GM21360 (cell line): ENCODE measurements around the gene MEAK7.

Source experiments
- ATAC-seq: cut with Tn5 transposase; IDR thresholded peaks from one replicate; pipeline ENCODE4 v1.9.1; 2021; ENCODE audit warnings: mild to moderate bottlenecking, moderate library complexity; ENCODE audit not compliant: unreplicated experiment

The MEAK7 gene, protein sequence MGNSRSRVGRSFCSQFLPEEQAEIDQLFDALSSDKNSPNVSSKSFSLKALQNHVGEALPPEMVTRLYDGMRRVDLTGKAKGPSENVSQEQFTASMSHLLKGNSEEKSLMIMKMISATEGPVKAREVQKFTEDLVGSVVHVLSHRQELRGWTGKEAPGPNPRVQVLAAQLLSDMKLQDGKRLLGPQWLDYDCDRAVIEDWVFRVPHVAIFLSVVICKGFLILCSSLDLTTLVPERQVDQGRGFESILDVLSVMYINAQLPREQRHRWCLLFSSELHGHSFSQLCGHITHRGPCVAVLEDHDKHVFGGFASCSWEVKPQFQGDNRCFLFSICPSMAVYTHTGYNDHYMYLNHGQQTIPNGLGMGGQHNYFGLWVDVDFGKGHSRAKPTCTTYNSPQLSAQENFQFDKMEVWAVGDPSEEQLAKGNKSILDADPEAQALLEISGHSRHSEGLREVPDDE

DNA sequence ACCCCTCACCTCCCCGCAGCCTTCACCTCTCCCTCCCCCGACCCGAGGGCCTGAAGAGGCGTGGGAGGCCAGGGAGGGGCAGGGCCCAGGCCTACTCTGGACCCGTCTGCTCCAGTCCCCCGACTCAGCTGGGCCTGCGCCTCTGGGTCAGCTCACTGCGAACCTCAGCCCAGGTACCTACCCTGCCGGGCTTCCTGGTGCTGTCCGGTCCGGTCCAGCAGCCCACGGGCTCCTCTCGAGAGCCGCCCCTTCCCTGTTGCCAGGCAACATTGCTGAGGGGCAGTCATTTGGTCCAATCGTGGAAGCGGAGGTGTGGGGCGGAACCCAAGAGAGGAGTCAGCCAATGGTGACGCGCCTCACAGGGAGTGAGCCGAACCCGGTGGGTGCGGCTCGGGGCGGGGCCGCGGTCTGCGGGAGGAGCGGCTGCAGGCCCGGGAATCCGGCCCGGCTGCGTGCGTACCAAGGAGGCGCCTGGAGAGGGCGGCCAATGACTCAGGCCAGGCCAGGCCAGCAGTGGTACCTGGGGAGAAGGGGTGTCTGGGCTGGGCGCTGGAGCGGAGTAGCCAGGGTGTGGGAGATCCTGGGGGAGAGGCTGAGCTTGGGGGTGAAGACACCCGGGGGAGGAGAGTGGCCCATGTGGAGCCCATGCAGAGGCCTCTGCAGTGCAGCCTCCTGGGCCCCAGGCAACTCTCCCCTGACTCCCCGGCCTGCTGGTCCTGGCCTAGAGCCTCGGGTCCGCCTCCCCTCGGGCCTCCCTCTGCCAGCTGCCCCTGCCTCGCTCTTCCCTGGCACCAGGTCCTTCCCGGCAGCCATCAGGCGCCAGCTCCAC, at the start of gene MEAK7:
Gene MEAK7, minus strand, starts transcription at position 240 of the 829 bp plus-strand sequence. CDS start 6,573 bp downstream, outside the sequence.
- peak; percentile 93 for ATAC-seq

DNA sequence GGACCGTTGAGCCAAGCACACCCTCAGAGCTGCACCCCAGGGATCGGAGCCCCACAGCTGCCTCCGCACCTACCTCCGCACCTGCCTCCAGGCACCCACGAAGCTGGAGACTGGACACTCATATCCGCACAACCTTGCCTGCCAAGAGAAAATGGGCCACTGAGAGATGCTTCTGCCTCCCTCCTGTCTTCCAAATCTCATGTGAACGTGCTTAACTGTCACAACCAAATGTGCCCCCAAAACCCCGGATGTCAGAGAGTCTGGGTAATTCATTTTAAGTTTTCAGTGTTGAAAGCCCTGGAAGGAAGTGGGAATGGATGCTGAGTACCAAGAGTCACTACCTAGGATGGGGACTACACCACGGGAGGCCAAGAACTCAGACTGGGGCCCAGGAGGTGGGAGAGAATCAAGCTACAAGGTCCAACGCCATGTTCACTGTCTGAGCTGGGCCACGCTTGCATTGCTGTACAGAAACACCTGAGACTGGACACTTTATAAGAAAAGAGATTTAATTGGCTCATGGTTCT, 49.5 kb upstream of the MEAK7 start:
- no peak for ATAC-seq

DNA sequence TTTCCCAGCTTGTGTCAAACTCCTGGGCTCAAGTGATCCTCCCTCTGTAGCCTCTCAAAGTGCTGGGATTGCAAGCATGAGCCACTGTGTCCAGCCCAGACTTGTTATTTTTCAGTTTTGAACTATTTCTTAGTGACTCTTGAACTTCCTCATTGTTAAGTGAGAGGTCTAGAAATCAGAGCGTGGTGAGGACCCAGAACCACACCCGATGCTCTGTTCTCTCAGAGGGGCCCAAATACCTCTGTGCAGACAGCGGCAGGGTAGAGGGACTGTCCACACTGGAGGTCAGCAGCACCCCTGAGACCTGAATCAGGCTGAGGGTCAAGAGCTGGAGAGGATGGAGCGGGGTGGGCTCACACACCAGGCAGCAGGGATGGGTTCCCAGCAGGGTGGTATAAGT, 47.7 kb upstream of the MEAK7 start:
- ATAC-seq = no peak

DNA sequence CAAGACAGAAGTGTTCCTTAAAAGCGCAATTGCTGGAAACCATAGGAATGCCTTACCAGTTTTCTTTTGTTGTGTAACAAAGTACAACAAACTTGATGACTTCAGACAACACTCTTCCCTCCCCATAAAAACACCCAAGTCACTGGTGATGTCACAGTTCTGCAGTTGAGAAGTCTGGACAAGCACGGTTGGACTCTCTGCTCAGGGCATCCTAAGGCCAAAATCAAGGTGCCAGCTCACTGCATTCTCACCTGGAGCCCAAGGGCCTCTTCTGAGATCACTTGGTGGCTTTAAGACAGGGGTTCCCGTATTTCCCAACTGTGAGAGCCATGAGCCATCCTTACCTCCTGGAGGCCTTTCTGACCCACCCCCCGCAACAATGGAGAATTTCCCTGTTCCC, 45.6 kb upstream of the MEAK7 start:
- ATAC-seq = no peak

DNA sequence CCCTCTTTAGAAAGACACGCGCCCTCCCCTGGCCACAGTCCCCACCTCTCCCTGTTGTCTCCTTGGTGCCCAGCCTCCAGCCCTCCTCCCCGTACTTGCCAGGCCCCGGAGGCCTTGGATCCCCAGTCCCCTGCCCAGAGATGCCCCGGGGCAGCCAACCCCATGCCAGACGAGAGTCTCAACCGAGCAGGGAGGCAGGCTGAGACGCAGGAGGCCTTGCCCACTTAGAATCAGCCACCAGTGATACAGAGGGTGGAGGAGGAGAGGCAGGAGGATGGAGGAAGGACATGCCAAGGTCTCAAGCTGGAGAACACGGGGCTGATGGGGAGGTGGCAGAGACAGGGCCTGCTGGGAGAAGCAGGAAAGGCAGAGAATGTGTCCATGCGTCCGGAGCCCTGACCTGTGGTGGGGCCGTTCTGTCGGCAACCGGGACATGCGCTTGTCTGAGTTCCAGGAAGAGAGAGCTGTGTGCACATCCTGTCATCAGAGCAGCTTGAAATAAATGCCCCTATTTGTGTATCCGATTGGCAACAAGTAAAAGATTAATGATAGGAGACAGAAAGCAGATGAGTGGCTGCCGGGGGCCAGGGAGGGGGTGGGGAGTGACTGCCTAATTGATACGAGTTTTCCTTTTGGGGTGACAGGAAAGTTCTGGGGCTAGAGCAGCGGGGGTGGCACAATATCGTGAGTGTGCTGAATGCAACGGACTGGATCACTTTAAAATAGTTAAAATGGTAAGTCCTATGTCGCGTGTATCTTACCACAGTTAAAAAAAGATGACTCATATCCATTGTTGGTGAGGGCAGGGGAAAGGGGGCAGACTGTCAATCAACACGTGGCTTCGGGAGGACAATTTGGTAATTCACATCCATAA, 44.7 kb upstream of the MEAK7 start:
- no peak for ATAC-seq

DNA sequence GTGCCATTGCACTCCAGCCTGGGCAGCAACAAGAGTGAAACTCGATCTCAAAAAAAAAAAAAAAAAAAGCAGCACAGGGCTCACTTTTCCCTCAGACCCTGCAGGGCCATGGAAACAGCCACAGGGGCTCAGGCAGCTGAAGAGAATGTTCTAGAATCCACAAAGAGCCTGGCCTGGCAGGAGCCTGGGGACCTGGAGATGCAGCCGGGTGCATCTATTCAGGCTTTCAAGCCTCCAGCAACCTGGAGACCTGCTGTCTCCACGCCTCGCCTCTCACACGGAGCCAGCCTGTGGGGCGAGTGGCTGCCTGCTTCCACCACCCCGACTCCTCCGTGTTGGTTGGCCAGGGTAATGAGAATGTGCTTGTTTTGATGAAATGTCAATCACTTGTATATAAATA, 44.0 kb upstream of the MEAK7 start:
- no peak for ATAC-seq

DNA sequence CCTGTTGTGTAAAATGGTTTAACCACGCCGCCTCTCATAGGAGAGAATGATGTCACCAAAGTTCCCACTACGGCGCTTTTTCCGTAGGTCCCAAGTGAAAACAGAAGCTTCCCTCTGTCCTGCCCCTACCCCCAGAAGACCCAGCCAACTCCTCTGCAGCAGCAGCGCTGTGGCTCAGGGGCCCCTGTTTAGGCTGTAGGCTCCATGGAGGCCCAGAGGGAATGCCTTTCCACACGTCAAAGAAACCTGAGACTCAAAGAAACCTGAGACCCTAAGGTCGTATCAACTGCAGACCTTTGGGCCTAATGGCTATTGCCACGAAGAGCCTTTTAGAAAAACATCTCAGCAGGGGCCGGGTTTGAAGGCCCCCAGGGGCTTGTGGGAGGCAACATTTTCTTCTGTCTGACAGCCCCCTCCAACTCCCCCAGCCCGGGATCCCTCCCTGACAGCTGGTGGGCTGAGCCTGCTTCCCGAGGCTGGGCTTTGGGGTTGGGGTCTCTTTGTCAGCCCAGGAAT, 43.1 kb upstream of the MEAK7 start:
- ATAC-seq = no peak

DNA sequence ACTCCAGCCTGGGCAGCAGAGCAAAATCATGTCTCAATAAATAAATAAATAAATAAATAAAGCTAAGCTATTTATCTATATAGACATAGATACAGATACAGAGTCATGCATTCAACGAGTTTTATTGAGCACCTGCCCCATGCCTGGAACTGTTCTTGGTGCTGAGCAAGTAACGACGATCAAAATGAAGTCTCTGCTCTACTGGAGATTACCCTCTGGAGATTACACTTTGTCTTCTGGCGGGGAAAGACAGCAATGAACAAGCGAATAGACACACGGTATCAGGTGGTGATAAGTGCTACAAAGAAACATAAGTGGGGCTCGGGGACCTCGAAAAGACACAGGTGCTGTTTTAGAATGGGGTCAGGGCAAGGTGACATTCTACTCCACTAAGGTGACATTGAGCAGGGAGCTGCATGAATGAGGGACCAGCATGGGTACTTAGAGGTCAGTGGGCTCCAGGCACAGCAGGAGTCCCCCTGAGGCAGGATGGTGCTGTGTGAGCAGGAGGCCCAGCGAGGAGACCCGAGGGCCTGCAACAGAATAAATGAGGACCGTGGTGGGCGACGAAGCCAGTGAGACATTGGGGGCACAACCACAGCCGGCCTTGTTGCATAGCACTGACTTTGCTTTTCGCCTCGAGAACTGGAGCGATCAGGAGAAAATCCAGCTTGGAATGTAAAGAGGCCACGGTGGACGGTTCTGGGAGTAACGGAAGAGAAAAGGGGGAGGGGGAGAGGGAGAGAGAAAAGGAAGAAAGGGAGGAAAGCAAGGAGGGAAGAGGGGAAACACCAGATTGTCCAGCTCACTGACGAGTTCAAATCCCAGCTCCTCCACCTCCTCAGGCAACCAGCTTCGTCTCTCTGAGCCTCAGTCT, 42.4 kb upstream of the MEAK7 start:
- no peak for ATAC-seq

DNA sequence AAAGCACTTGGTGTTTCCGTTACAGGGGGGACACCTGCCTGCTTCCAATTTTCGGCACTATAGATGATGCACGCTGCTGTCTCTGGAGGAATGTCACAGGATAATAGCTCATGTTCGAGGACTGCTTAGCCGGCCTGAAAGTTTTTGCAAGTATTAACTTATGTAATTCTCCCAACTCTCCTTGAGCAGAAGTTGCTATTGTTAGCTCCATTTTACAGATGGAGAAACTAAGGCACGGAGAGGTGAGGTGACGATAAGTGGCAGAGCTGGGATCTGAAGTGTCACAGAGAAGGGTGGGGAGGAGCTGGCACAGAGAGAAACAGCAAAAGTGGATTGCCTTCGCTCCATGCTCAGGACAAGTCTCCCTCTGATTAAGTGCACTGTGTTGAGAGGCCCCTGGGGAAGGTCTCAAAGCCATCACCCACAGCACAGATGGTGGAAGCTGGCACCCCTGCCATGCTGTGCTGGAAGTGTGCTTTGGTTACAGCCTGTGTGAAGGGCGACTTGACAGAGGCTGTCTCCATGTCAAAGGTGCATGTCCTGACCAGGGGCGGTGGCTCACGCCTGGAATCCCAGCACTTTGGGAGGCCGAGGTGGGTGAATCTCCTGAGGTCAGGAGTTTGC, 40.8 kb upstream of the MEAK7 start:
- ATAC-seq = no peak

DNA sequence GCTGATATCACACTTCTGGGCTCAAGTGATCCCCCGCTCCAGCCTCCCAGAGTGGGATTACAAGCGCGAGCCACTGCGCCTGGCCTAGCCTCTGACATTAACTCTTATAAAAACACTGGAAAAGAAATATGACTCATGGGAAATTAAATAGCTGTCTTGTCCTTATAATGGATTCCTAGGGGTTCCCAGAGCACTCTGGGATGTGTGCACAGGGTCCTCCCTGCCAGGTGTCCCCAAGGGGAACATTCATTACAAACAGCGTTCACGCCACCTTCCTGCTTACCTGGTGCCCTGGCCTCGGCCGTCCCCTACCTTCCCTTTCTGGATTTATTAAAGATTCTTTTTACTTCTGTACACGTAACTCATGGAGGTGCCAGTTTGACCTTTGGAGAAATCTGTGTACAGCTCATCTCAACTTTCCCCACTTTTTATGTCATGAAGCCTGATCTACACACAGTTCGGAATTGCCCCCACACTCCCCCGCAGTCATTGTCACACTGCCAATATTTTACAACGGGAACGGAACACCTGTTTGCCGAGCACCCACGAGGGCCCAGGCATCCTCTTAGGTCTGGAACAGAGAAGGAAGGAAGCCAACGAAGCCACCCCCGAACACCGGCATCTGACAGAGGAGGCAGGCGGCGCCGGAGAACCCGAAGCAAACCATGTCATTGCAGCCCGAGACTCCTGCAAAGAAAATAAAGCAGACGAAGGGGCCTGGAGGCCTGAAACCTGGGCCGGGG, 39.7 kb upstream of the MEAK7 start:
- no peak for ATAC-seq

DNA sequence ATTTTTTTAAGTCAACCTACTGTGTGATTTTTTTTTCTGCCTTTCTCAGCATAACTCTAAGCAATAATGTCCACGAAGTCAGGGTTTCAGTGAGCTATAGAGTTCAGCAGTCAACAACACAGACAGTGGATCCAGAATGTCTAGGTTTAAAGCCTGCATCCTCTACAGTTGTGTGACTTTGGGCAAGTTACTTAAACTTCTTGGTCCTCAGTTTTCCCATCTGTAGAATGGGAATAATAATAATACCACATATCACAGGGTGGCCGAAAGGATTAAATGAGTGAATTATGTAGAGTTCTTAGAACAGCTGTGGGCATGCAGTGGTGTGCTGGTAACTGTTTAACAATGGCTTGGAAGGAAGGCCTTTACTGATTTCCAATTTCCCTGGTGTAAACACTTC, 38.8 kb upstream of the MEAK7 start:
- ATAC-seq = no peak

DNA sequence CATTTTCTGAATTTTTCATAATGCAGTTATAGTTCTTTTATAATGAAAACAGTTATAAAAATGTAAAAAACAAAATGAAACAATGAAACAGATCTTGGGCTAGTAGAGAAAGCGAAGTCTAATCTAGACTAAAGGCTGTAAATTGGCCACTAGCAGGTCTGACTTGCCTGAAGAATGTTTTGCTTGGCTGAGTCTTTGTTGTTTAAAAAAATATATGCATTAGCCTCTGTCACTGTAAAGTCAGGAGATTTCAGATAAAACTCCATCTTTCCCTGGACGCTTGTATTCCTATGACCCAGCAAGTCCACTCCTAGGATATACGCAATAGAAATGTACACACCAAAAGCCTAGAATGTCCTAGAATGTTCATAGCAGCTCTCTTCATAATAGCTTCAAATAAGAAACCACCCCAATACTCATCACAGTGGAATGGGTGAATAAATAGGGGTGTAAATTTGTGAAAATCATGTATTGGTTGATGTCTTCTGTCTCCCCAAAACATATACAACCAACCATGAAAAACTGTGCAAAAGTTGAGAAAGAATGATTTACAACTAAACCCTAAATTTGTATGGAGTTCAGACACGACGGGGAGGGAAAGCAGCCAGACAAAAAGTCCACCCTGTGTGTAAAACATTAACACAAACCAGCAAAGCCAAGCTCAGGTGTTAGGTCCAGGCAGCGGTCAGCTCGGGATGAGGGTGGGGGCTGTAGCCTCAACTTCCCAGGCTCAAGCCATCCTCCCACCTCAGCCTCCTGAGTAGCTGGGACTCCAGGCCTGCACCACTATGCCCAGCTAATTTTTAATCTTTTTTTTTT, 37.7 kb upstream of the MEAK7 start:
- ATAC-seq = no peak

DNA sequence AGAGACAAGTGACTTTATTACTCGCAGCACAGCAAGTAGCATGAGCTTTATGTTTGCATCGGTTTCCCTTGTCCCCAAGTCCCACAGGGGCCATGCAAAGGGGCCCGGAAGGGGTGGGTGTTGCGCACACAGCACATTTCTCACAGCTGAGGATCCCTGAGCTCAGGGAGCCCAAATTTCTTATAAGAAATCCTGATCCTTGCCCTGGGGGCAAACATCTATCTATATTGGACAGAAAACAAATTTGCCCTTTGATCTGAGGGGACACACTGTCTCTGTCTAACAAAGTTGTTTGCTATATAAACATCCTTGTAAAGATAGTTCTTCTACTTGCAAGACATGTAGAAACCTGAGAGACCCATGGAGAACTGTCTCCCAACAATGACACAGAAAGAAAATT, 35.7 kb upstream of the MEAK7 start:
- no peak for ATAC-seq

DNA sequence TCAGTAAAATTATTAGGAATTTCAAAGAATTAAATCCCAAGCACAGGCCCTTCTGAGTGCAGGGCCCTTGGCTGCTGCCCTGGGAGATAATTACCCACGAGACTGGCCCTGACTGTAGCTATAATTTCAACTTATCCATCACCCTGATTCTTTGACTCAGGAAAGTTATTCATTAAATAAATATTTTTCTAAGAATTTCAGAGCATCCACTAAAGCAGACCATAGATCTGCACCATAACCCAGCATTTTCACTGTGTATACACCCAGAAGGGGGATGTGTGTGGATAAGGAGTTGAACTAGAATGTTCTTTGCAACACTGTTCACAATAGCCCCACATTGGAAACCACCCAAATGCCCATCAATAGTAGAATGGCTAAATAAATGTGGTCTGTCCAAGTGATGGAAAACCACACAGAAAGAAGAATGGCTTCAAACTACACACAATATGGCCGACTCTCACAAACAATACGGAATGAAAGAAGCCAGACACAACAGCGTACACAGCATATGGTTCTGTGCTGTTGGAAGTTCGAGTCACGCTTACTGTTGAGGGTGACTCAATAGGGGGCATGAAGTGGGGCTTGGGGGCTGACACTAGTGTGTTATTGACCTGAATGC, 33.9 kb upstream of the MEAK7 start:
- ATAC-seq = no peak

DNA sequence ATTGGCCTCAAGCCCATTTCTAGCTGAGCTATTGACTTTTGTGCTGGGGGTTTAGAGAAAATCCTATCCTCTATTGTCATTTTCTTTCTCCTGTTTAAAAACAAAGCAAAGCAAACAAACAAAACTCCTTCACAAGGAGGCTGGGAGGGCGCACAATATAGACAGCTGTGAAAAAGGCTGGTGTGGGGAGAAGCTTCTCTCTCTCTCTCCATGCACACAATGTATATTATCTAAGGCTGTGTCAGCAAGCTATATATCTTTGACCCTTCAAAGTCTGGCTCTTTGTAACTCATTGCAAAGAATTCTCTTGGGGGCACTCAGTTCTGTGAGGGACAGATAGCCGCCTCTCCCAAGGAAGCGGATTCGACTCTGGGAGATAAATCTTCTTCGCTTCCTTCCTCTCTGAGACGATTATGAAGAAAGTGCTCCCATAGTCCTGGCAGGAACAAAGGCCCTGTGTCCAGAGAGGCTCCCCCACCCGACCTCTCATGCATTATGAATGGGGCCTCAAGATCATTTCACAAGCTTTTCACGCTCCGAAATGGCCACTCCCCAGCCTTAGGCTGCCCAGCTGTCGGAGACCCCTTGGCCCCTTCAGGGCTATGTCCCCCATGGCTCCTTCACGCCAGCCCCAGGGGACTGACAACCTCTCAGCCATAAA, 33.2 kb upstream of the MEAK7 start:
- ATAC-seq = no peak

DNA sequence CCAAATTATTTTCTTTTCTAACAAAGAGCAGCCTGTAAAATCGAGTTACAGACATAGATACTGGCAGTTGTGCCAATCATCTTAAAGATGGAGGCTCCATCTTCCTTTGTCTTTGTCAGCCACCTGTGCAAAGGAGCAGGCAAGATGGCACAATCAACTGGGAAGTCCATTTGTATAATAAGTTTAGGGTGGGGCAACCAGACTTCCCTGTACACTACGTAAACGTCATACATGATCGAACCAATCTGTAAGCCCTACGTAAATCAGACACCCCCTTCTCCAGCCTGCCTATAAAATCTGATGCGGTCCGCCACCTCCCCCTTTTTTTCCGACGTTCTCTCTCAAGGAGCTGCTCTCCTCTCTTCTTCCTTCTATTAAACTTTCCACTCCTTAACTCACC, 31.4 kb upstream of the MEAK7 start:
- ATAC-seq = no peak

DNA sequence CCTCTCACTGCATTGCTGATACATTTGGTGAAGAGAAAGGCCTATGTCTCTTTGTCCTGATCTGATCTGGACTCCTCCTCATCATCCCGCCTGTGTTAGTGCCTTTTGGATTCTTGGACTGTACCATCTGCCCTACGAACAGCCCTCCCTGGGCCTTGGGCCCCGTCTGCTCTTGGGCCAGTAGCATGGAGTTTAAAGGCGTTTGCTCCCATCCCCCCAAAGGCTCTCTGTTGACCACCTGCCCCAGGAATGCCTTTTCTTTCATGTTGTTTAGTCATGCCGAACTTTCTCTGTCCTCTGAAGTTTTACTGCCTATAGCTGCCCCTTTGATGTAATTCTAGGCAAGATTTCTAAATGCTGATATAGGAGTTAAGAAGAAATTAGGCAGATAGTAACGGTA, 30.9 kb upstream of the MEAK7 start:
- no peak for ATAC-seq
